GM12864 (cell line): ENCODE results near the gene UPF3A.
"Not testable (repeated sequence)": the region's sequence is repeated elsewhere in the genome, so short reads cannot be mapped to it uniquely, and the experiment has no call there.

Experiments used
- DNase-seq: peaks from one replicate; pipeline ENCODE4 v3.0.0-alpha.2; 2011; ENCODE audit warnings: low read depth
- H3K4me3 ChIP-seq: 2 replicates; pipeline ENCODE4 v1.5.1; 2011; ENCODE audit warnings: mild to moderate bottlenecking, low read depth, low read length, control low read depth
- CTCF ChIP-seq: IDR thresholded peaks from 2 replicates; pipeline ENCODE4 v1.5.1; 2011; ENCODE audit warnings: low read depth, mild to moderate bottlenecking, moderate library complexity, low read length, control low read depth, inconsistent platforms; ENCODE audit errors: missing control alignments

UPF3A gene

GRCh38 chr13:114263578-114263977, 17.8 kb upstream of the UPF3A start:
- TF ChIP-seq CTCF, result no peak
- no peak overlapping the region for H3K4me3 ChIP-seq

GRCh38 chr13:114264313-114264712, 17.1 kb upstream of the UPF3A start:
- not testable (repeated sequence) for H3K4me3 ChIP-seq, DNase-seq

More at GRCh38 chr13:114263578-114263977, 17.8 kb upstream of the UPF3A start:
- no peak for DNase-seq

- no peak for TF ChIP-seq CTCF
- no peak overlapping the region for H3K4me3 ChIP-seq
- DNase-seq, result no peak
Observed at GRCh38 chr13:114264886-114265611, 16.4 kb upstream of the UPF3A start.

- TF ChIP-seq CTCF, result no peak
- H3K4me3 ChIP-seq, result no peak overlapping the region
- no peak for DNase-seq
Observed at GRCh38 chr13:114266241-114266640, 15.2 kb upstream of the UPF3A start.

GRCh38 chr13:114268344-114269280, 12.8 kb upstream of the UPF3A start:
- no peak for TF ChIP-seq CTCF
- no peak overlapping the region for H3K4me3 ChIP-seq
- DNase-seq, result no peak

GRCh38 chr13:114269281-114269770, 12.1 kb upstream of the UPF3A start:
- DNase-seq, result no peak
- TF ChIP-seq CTCF, result no peak
- no peak overlapping the region for H3K4me3 ChIP-seq

- no peak for DNase-seq
- TF ChIP-seq CTCF, result no peak
- no peak overlapping the region for H3K4me3 ChIP-seq
Observed at GRCh38 chr13:114272977-114273376, 8.4 kb upstream of the UPF3A start.
